ENCODE measurements around the gene CENPN.

The CENPN gene

DNA sequence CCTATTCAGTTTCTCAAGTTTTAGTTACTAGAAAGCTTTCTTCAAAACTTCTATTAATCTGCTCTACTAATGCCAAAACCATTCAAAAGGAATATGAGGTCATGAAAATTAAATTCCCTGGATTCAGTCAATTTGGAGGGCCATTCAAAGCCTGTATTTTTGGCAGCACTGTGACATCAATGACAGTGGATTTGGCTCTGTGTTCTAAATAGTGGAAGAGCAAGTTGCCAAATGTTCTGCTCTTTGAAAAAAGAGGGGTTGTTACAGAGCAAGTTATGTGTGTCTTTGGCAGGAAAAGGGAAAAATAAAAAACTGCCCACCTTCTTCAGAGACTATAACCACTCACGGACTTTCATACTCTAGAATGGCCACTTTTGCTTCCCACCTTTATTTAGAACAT, 73.2 kb downstream of the CENPN start:
- in situ Hi-C loops (cut with HindIII; ENCODE audit: low pct_unique_long_range_greater_than_20kb, low sequenced_read_pairs) = no loop called here
- TF ChIP-seq JUND (IDR thresholded peaks at IDR 0.05; ENCODE audit: low read depth) = no peak

DNA sequence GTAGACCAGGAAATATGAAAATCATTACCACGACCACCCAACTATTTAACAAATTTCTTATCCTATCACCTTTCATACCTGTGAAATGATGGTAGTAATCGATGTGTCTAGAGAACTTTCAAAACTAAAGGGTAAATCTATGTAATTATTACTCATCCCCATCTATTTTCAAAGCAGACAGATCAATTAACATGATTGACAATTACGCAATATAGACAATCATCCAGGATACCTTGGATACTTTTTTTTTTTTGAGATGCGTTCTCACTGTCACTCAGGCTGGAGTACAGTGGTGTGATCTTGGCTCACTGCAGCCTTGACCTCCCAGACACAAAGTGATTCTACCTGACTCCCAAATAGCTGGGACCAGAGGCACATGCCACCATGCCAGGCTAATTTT, 74.0 kb downstream of the CENPN start:
- no peak for TF ChIP-seq JUND (IDR thresholded peaks at IDR 0.05; ENCODE audit: low read depth)
- in situ Hi-C loops (cut with HindIII; ENCODE audit: low pct_unique_long_range_greater_than_20kb, low sequenced_read_pairs) = no loop called here
- no peak for DNase-seq (ENCODE audit: low read depth in 1 of 2, low spot score in 1 of 2)

More for the DNA sequence above, 73.2 kb downstream of the CENPN start:
- no peak for DNase-seq (ENCODE audit: low read depth in 1 of 2, low spot score in 1 of 2)
